ENCODE results near the gene ALDH16A1. TPM values are rescaled to one million over a fixed set of nuclear protein-coding genes. Genes with fewer than 3 reads are reported as not detected.

Gene ALDH16A1
- total and polyA plus RNA-seq, 11 donors, result 3.4 to 18.6 (median 8.5) TPM

- H3K36me3 ChIP-seq, result peaks cover 0 to 25% (median 7%) of the 10 kb centered on the region in 9 donors
- ATAC-seq (no peak), DNase-seq (peak in 1 of 5 donors; percentile 53)
- intact Hi-C loops (cut with DNase I), result loop anchor here in 3 of 10 donors (10.0 kb wide), 2 partner anchors 183 to 223 kb away; no protein-coding TSS in a partner anchor
- TF ChIP-seq CTCF (IDR thresholded peaks at IDR 0.05) (no peak), POLR2A (IDR thresholded peaks at IDR 0.05) (no peak)
- no peak overlapping the region for H3K27ac ChIP-seq
- peaks cover 0 to 17% (median 4%) of the 10 kb centered on the region in 12 donors for H3K4me1 ChIP-seq
- H3K27me3 ChIP-seq, result no peaks in the 10 kb centered on the region
- WGBS, 4 donors, result 74 to 83% (median 80%) methylated on average over 24 to 32 of the region's 32 CpGs
- H3K9me3 ChIP-seq, result no peaks in the 10 kb centered on the region
- no peak overlapping the region for H3K4me3 ChIP-seq
Measured at GRCh38 chr19:49447485-49448431, 5.3 kb upstream of the ALDH16A1 start.

GRCh38 chr19:49448432-49448786 is 4.6 kb upstream of the ALDH16A1 start:
- TF ChIP-seq CTCF (IDR thresholded peaks at IDR 0.05) (no peak), POLR2A (IDR thresholded peaks at IDR 0.05) (no peak)
- 92 to 96% (median 94%) methylated on average over 6 of the region's 6 CpGs for WGBS, 4 donors
- Histone ChIP-seq H3K36me3 (peaks cover 0 to 25% (median 7%) of the 10 kb centered on the region in 9 donors), H3K9me3 (no peaks in the 10 kb centered on the region), H3K4me1 (peaks cover 0 to 17% (median 4%) of the 10 kb centered on the region in 12 donors), H3K27me3 (no peaks in the 10 kb centered on the region), H3K4me3 (no peak overlapping the region), H3K27ac (no peak overlapping the region)
- ATAC-seq, result no peak
- intact Hi-C loops (cut with DNase I), result loop anchor here in 3 of 10 donors (10.0 kb wide), 2 partner anchors 184 to 224 kb away; no protein-coding TSS in a partner anchor
- DNase-seq, result no peak

- TF ChIP-seq POLR2A (IDR thresholded peaks at IDR 0.05) (no peak), CTCF (IDR thresholded peaks at IDR 0.05) (no peak)
- intact Hi-C loops (cut with DNase I), result loop anchor here in 1 of 10 donors (5.0 kb wide), 1 partner anchor 192 kb away; the partner anchor contains the start of genes RRAS and SCAF1
- Histone ChIP-seq H3K4me1 (peaks cover 0 to 31% (median 9%) of the 10 kb centered on the region in 12 donors), H3K4me3 (peak overlapping the region in 2 of 12 donors; percentile 85 to 88), H3K27me3 (no peaks in the 10 kb centered on the region), H3K36me3 (peaks cover 0 to 25% (median 7%) of the 10 kb centered on the region in 9 donors), H3K27ac (no peak overlapping the region), H3K9me3 (no peaks in the 10 kb centered on the region)
- DNase-seq (no peak), ATAC-seq (no peak)
- 80 to 86% (median 82%) methylated on average over 7 of the region's 7 CpGs for WGBS, 4 donors
Measured at GRCh38 chr19:49450405-49450804, 2.6 kb upstream of the ALDH16A1 start.

All from heart left ventricle (tissue), 16 donors.